Hematopoietic multipotent progenitor cell treated with erythropoietin and hydrocortisone succinate and interleukin-3 and kit ligand, for 6 days (in vitro differentiated cells): ENCODE results near the gene TNNC1.

Experiments
- DNase-seq: peaks from one replicate; pipeline ENCODE4 v3.0.0-alpha.2; 2015

TNNC1 gene

GRCh38 chr3:52441772-52442332 is 12.0 kb downstream of the TNNC1 start:
- DNase-seq: no peak

- no peak for DNase-seq
Observed at GRCh38 chr3:52441091-52441771, 12.6 kb downstream of the TNNC1 start.

- no peak for DNase-seq
Observed at GRCh38 chr3:52440671-52441070, 13.2 kb downstream of the TNNC1 start.

GRCh38 chr3:52440249-52440551 is 13.6 kb downstream of the TNNC1 start:
- DNase-seq: no peak

GRCh38 chr3:52439426-52440248 is 14.2 kb downstream of the TNNC1 start:
- no peak for DNase-seq

GRCh38 chr3:52438579-52439425 is 15.0 kb downstream of the TNNC1 start:
- no peak for DNase-seq

- no peak for DNase-seq
Observed at GRCh38 chr3:52438104-52438376, 15.8 kb downstream of the TNNC1 start.

- no peak for DNase-seq
Observed at GRCh38 chr3:52437326-52438103, 16.3 kb downstream of the TNNC1 start.

- no peak for DNase-seq
Observed at GRCh38 chr3:52436500-52437149, 17.2 kb downstream of the TNNC1 start.

GRCh38 chr3:52435246-52436101 is 18.4 kb downstream of the TNNC1 start:
- no peak for DNase-seq

- no peak for DNase-seq
Observed at GRCh38 chr3:52434491-52435115, 19.2 kb downstream of the TNNC1 start.

- peak; percentile 69 for DNase-seq
Observed at GRCh38 chr3:52433996-52434479, 19.8 kb downstream of the TNNC1 start.

- no peak for DNase-seq
Observed at GRCh38 chr3:52433328-52433995, 20.4 kb downstream of the TNNC1 start.

GRCh38 chr3:52432691-52433141 is 21.1 kb downstream of the TNNC1 start:
- DNase-seq: no peak

GRCh38 chr3:52432225-52432624 is 21.6 kb downstream of the TNNC1 start:
- no peak for DNase-seq

- no peak for DNase-seq
Observed at GRCh38 chr3:52431459-52432223, 22.2 kb downstream of the TNNC1 start.

GRCh38 chr3:52430416-52430810 is 23.4 kb downstream of the TNNC1 start:
- DNase-seq: no peak

- DNase-seq: no peak
Observed at GRCh38 chr3:52429779-52430415, 23.9 kb downstream of the TNNC1 start.

GRCh38 chr3:52429031-52429430 is 24.8 kb downstream of the TNNC1 start:
- DNase-seq: no peak
